HepG2 (cell line): Measurements from ENCODE around the gene CRADD. TPM values are rescaled to one million over a fixed set of nuclear protein-coding genes. Genes with fewer than 3 reads are reported as not detected.

Source experiments
- ATAC-seq: fragments of 200-7000 bp; cut with Tn5 transposase; 3 replicates; pipeline ENCODE4 v1.9.1; 2020; ENCODE audit warnings: mild to moderate bottlenecking, moderate library complexity
- BruUV-seq: library from RNA; stranded (reverse); fragments of 400-500 nt; replicated peaks from 2 replicates; lab custom pipeline; 2021; lab: Mats Ljungman, UMichigan
- CTCF ChIA-PET: fragments of 300-600 bp; formaldehyde crosslinking; extraction: SDS; loops from one replicate; lab custom pipeline; 2021; ENCODE audit warnings: low total read pairs, inconsistent platforms, low intra/inter-chr PET ratio; lab: Yijun Ruan, JAX
- POLR2A ChIA-PET: fragments of 350-600 bp; sonication (Branson Sonifier 250); formaldehyde crosslinking; loops from one replicate; lab custom pipeline; 2020; ENCODE audit warnings: antibody characterized with exemption, inconsistent platforms; lab: Yijun Ruan, JAX
- DNase-seq: peaks from one replicate; pipeline ENCODE4 v3.0.0-alpha.2; 2015; ENCODE audit warnings: low spot score
- FAIRE-seq: peaks from 3 replicates; lab custom pipeline; 2011; peaks lifted over from hg19 to GRCh38; lab: Jason Lieb, UNC
- H2AFZ ChIP-seq: one replicate; pipeline ENCODE4 v1.6.1; 2011; ENCODE audit warnings: low read length, inconsistent platforms
- H3K27ac ChIP-seq: fragments of 300-600 bp; 3 replicates; pipeline ENCODE4 v1.8.0; 2011; ENCODE audit warnings: mixed run types, mild to moderate bottlenecking, mixed read lengths, low read length, inconsistent platforms; ENCODE audit not compliant: insufficient read depth; ENCODE audit errors: extremely low read length
- H3K27me3 ChIP-seq, 2 experiments: fragments of 200-600 bp in 1 of 2; 2 replicates in 1 of 2; 3 replicates in 1 of 2; pipeline versions ENCODE4 v1.6.0 to v1.8.0; 2011; ENCODE audit warnings: low read length in 2 of 2, mild to moderate bottlenecking in 2 of 2, moderate library complexity in 2 of 2, inconsistent platforms in 1 of 2; ENCODE audit not compliant: insufficient read depth in 2 of 2, control insufficient read depth in 1 of 2
- H3K36me3 ChIP-seq, 2 experiments: fragments of 200-600 bp in 1 of 2; replicated peaks in 1 of 2; 2 replicates in 1 of 2; 3 replicates in 1 of 2; pipeline versions ENCODE4 v1.5.1 to v1.8.0; 2011; ENCODE audit warnings: low read length in 2 of 2, inconsistent platforms in 1 of 2; ENCODE audit not compliant: insufficient read depth in 2 of 2, control insufficient read depth in 1 of 2
- H3K4me1 ChIP-seq: 2 replicates; pipeline ENCODE4 v1.5.1; 2012; ENCODE audit warnings: low read length, inconsistent platforms; ENCODE audit not compliant: insufficient read depth
- H3K4me2 ChIP-seq: 2 replicates; pipeline ENCODE4 v1.6.0; 2011; ENCODE audit warnings: low read depth, low read length, inconsistent platforms
- H3K4me3 ChIP-seq, 3 experiments: fragments of 200-600 bp in 1 of 3; sonication (generic), shearing (Covaris generic) in 1 of 3; replicated peaks in 1 of 3; 2 replicates each; pipeline ENCODE4 v1.5.1; 2011 to 2016; ENCODE audit warnings: low read length in 3 of 3, inconsistent platforms in 2 of 3, low read depth in 2 of 3, mild to moderate bottlenecking in 2 of 3, control low read depth in 1 of 3, mixed read lengths in 1 of 3; ENCODE audit not compliant: insufficient read depth in 1 of 3
- H3K79me2 ChIP-seq: one replicate; pipeline ENCODE4 v1.6.1; 2011; ENCODE audit warnings: low read length, inconsistent platforms; ENCODE audit not compliant: insufficient read depth
- H3K9ac ChIP-seq: 2 replicates; pipeline ENCODE4 v1.6.0; 2011; ENCODE audit warnings: mild to moderate bottlenecking, low read depth, low read length, inconsistent platforms; ENCODE audit not compliant: insufficient read depth
- H3K9me3 ChIP-seq: 2 replicates; pipeline ENCODE4 v1.5.1; 2012; ENCODE audit warnings: mild to moderate bottlenecking, low read length
- H4K20me1 ChIP-seq: 2 replicates; pipeline ENCODE4 v1.6.0; 2011; ENCODE audit warnings: inconsistent platforms, mild to moderate bottlenecking, low read length, moderate library complexity; ENCODE audit not compliant: insufficient read depth
- ATAD3A ChIP-seq: sonication (generic); formaldehyde crosslinking; IDR thresholded peaks from 2 replicates; pipeline ENCODE4 v1.4.0; 2020; ENCODE audit warnings: missing genetic modification reagents
- IRF2 ChIP-seq: IDR thresholded peaks from 2 replicates; pipeline ENCODE4 v1.6.1; 2018; ENCODE audit warnings: missing genetic modification reagents, missing compliant biosample characterization
- MLLT10 ChIP-seq: sonication (generic); formaldehyde crosslinking; IDR thresholded peaks from 2 replicates; pipeline ENCODE4 v1.4.0; 2020; ENCODE audit warnings: missing genetic modification reagents
- SUZ12 ChIP-seq: fragments of 150-350 bp; IDR thresholded peaks from 2 replicates; pipeline ENCODE4 v1.6.1; 2014; ENCODE audit warnings: low read depth, low read length
- TRIM24 ChIP-seq: sonication (generic); formaldehyde crosslinking; IDR thresholded peaks from 2 replicates; pipeline ENCODE4 v1.8.0; 2022; ENCODE audit warnings: mild to moderate bottlenecking, missing genetic modification reagents
- ZNF10 ChIP-seq: sonication (generic); formaldehyde crosslinking; IDR thresholded peaks from 2 replicates; pipeline ENCODE4 v1.4.0; 2020; ENCODE audit warnings: mild to moderate bottlenecking, low read depth, missing genetic modification reagents, borderline replicate concordance
- ZNF343 ChIP-seq: sonication (generic); formaldehyde crosslinking; IDR thresholded peaks from 2 replicates; pipeline ENCODE4 v1.4.0; 2020; ENCODE audit warnings: mild to moderate bottlenecking, missing genetic modification reagents
- ZNF713 ChIP-seq: sonication (generic); formaldehyde crosslinking; IDR thresholded peaks from 2 replicates; pipeline ENCODE4 v1.4.0; 2020; ENCODE audit warnings: mild to moderate bottlenecking, missing genetic modification reagents
- WGBS: methylation state at CpG from one replicate; pipeline ENCODE4 v1.1.6; 2017; ENCODE audit warnings: low lambda C conversion rate; 5-methylcytosine and 5-hydroxymethylcytosine counted together
- in situ Hi-C: cut with HindIII; loops from 2 replicates; pipeline ENCODE4 v1.10.0; 2017; ENCODE audit warnings: low pct_unique_long_range_greater_than_20kb; ENCODE audit not compliant: extremely low pct_ligation_motif_present
- intact Hi-C: fragments of 100-400 bp; cut with micrococcal nuclease; formaldehyde crosslinking; loops from one replicate; pipeline ENCODE4 v1.10.0; 2022; ENCODE audit not compliant: unreplicated experiment
- polyA plus RNA-seq, 8 experiments: library from polyadenylated mRNA; depleted of rRNA in 3 of 8; stranded (reverse) in 7 of 8; unstranded in 1 of 8; fragments of >200 nt; fragmentation: Illumina TruSeq in 4 of 8; extraction: Trizol in 4 of 8; gene quantifications; 2 replicates each; pipeline versions ENCODE4 v1.2.1 to v1.2.3, GENCODE V29; 2011 to 2016; ENCODE audit warnings: low read depth in 4 of 8, missing spikeins in 1 of 8, mixed read lengths in 1 of 8; ENCODE audit not compliant: insufficient read depth in 1 of 8
- total RNA-seq, 5 experiments: library from RNA; depleted of rRNA; stranded (reverse); fragments of >200 nt; fragmentation: Illumina TruSeq; extraction: Trizol; gene quantifications; 2 replicates each; pipeline ENCODE4 v1.2.3, GENCODE V29; 2016; ENCODE audit warnings: low read depth in 1 of 5
- TF ChIP-seq, protein P1 (sequence below): IDR thresholded peaks from 2 replicates; pipeline ENCODE4 v1.6.1; 2018; ENCODE audit warnings: missing genetic modification reagents, mild to moderate bottlenecking, missing compliant biosample characterization

The CRADD gene
- total and polyA plus RNA-seq, 2 of the 13 experiments (the other 11 are each of a cell fraction or from before 2014, with no cell fraction given) = 12.4 to 18.8 TPM

DNA sequence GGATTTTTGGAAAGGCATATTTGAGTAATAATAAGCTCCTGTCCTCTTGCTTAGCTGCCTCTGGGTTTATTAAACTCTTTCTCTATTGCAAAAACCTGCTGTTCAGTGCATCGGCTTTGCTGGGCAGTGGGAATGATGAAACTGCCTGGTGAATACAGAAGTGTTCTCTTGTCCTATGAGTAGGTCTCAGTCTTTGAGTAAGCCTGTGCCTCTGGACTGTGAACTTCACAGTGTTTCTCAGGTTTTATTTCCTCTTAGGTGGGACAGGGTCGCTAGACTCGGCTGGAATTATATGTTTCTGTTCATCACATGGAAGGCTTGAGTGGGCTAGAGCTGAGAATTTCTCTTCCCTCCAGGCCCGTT, 46.4 kb downstream of the CRADD start:
- no peak for FAIRE-seq
- WGBS = 53% methylated on average over 4 of the region's 4 CpGs

DNA sequence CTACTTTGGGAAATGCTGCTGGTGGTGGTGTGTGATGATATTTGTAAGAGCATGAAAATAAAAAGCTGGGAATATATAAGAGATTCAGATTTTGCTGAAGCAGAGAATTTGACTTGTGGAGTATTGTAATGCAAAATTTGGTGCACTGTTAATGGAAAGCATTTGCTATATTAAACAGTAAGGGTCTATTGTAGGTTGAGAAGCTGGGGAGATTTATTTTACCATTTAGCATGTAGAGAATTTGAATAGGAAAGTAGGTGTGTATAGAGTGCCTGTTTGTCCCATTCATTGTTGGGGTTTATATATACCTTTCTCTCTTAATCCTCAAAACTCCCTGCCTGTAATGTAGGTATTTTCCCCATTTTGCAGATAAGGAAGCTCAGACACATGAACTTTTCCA, 48.4 kb downstream of the CRADD start:
- ChIA-PET POLR2A (no interaction called here), CTCF (no interaction called here)
- no peak for FAIRE-seq
- BruUV-seq = no TSS peak
- H4K20me1 ChIP-seq = no peaks in the 10 kb centered on the region
- peaks cover 48% of the 10 kb centered on the region for H3K4me1 ChIP-seq
- no peak for ATAC-seq
- TF ChIP-seq ZNF10 (CRISPR knock-in tag) (no peak), MLLT10 (CRISPR knock-in tag) (no peak), ZNF713 (CRISPR knock-in tag) (no peak), ATAD3A (CRISPR knock-in tag) (no peak), IRF2 (CRISPR knock-in tag) (no peak)
- no peaks in the 10 kb centered on the region for H3K36me3 ChIP-seq
- intact Hi-C loops (loop anchor here (1.0 kb wide), 1 partner anchor 27 kb away; no protein-coding TSS in a partner anchor), in situ Hi-C loops (no loop called here)
- peaks cover 1% of the 10 kb centered on the region; the same call in 1 of the 2 replicates for H3K9me3 ChIP-seq
- DNase-seq = no peak
- no peak overlapping the region for H3K27ac ChIP-seq
- H3K9ac ChIP-seq = no peak overlapping the region
- H3K4me3 ChIP-seq = no peak overlapping the region
- H3K27me3 ChIP-seq = no peaks in the 10 kb centered on the region
- no peak overlapping the region for H2AFZ ChIP-seq
- no peaks in the 10 kb centered on the region for H3K79me2 ChIP-seq
- H3K4me2 ChIP-seq = no peak overlapping the region

More for the DNA sequence above, 46.4 kb downstream of the CRADD start:
- POLR2A ChIA-PET = no interaction called here
- ATAC-seq = peak; percentile 26; the same call in 1 of the 3 replicates
- Histone ChIP-seq H3K9me3 (peaks cover 4% of the 10 kb centered on the region; the same call in 1 of the 2 replicates), H3K9ac (no peak overlapping the region), H2AFZ (no peak overlapping the region), H3K27ac (no peak overlapping the region), H3K27me3 (no peaks in the 10 kb centered on the region), H3K36me3 (no peaks in the 10 kb centered on the region), H3K79me2 (no peaks in the 10 kb centered on the region), H3K4me3 (no peak overlapping the region), H3K4me2 (peak overlapping the region; percentile 20; the same call in 1 of the 2 replicates), H3K4me1 (peaks cover 33% of the 10 kb centered on the region), H4K20me1 (no peaks in the 10 kb centered on the region)
- BruUV-seq = no TSS peak
- DNase-seq = no peak
- in situ Hi-C loops (no loop called here), intact Hi-C loops (no loop called here)
- CTCF ChIA-PET = no interaction called here
- TF ChIP-seq TRIM24 (CRISPR knock-in tag) (no peak), ZNF343 (CRISPR knock-in tag) (no peak), SUZ12 (no peak)
- TF ChIP-seq, protein P1, sequence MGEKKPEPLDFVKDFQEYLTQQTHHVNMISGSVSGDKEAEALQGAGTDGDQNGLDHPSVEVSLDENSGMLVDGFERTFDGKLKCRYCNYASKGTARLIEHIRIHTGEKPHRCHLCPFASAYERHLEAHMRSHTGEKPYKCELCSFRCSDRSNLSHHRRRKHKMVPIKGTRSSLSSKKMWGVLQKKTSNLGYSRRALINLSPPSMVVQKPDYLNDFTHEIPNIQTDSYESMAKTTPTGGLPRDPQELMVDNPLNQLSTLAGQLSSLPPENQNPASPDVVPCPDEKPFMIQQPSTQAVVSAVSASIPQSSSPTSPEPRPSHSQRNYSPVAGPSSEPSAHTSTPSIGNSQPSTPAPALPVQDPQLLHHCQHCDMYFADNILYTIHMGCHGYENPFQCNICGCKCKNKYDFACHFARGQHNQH (CRISPR knock-in tag) = no peak
